ENCODE results near the gene FADS1. TPM values are rescaled to one million over a fixed set of nuclear protein-coding genes. Genes with fewer than 3 reads are reported as not detected.

FADS1 gene
- total RNA-seq, 1 experiment from 2014 or later: 116 TPM

GRCh38 chr11:61840371-61840770, 23.6 kb upstream of the FADS1 start:
- ChIA-PET CTCF (no interaction called here), POLR2A (no interaction called here)
- Histone ChIP-seq H3K4me1 (no peaks in the 10 kb centered on the region), H3K27me3 (replicated peaks; ENCODE audit: control insufficient read depth, insufficient read depth, low read length) (no peaks in the 10 kb centered on the region), H3K4me3 (ENCODE audit: low read depth, low read length) (no peak overlapping the region), H3K9me3 (no peaks in the 10 kb centered on the region), H3K36me3 (ENCODE audit: control insufficient read depth, insufficient read depth, low read length) (peaks cover 2% of the 10 kb centered on the region; the same call in 1 of the 2 replicates)
- no peaks in the 10 kb centered on the region for H3K9me3 Mint-ChIP-seq (ENCODE audit: unreplicated experiment)
- peaks cover 11% of the 10 kb centered on the region for H3K36me3 Mint-ChIP-seq (ENCODE audit: insufficient read depth, unreplicated experiment)
- intact Hi-C loops (cut with micrococcal nuclease; ENCODE audit: unreplicated experiment): no loop called here
- no peak overlapping the region for H3K27ac Mint-ChIP-seq (ENCODE audit: unreplicated experiment)
- no peak for TF ChIP-seq CTCF (IDR thresholded peaks at IDR 0.05; ENCODE audit: insufficient read depth in 1 of 2, low read depth in 1 of 2, low read length in 1 of 2, severe bottlenecking in 1 of 2, unreplicated experiment in 1 of 2)
- no peak for DNase-seq
- no peaks in the 10 kb centered on the region for H3K4me1 Mint-ChIP-seq (ENCODE audit: low read depth, unreplicated experiment)
- no peak overlapping the region for H3K4me3 Mint-ChIP-seq (ENCODE audit: unreplicated experiment)
- no TSS peak for BruUV-seq (replicated peaks)
- no peaks in the 10 kb centered on the region for H3K27me3 Mint-ChIP-seq (ENCODE audit: insufficient read depth, unreplicated experiment)

GRCh38 chr11:61839742-61840141, 22.9 kb upstream of the FADS1 start:
- Histone ChIP-seq H3K4me3 (ENCODE audit: low read depth, low read length) (no peak overlapping the region), H3K9me3 (no peaks in the 10 kb centered on the region), H3K36me3 (ENCODE audit: control insufficient read depth, insufficient read depth, low read length) (peaks cover 2% of the 10 kb centered on the region; the same call in 1 of the 2 replicates), H3K4me1 (no peaks in the 10 kb centered on the region), H3K27me3 (replicated peaks; ENCODE audit: control insufficient read depth, insufficient read depth, low read length) (no peaks in the 10 kb centered on the region)
- intact Hi-C loops (cut with micrococcal nuclease; ENCODE audit: unreplicated experiment): no loop called here
- H3K9me3 Mint-ChIP-seq (ENCODE audit: unreplicated experiment): no peaks in the 10 kb centered on the region
- H3K4me3 Mint-ChIP-seq (ENCODE audit: unreplicated experiment): no peak overlapping the region
- no peaks in the 10 kb centered on the region for H3K27me3 Mint-ChIP-seq (ENCODE audit: insufficient read depth, unreplicated experiment)
- peaks cover 11% of the 10 kb centered on the region for H3K36me3 Mint-ChIP-seq (ENCODE audit: insufficient read depth, unreplicated experiment)
- no peak for TF ChIP-seq CTCF (IDR thresholded peaks at IDR 0.05; ENCODE audit: insufficient read depth in 1 of 2, low read depth in 1 of 2, low read length in 1 of 2, severe bottlenecking in 1 of 2, unreplicated experiment in 1 of 2)
- POLR2A ChIA-PET: no interaction called here
- no peak overlapping the region for H3K27ac Mint-ChIP-seq (ENCODE audit: unreplicated experiment)
- no TSS peak for BruUV-seq (replicated peaks)
- no peak for DNase-seq
- H3K4me1 Mint-ChIP-seq (ENCODE audit: low read depth, unreplicated experiment): no peaks in the 10 kb centered on the region
- CTCF ChIA-PET: no interaction called here

GRCh38 chr11:61838921-61839320, 22.1 kb upstream of the FADS1 start:
- Histone ChIP-seq H3K4me3 (ENCODE audit: low read depth, low read length) (no peak overlapping the region), H3K4me1 (no peaks in the 10 kb centered on the region), H3K9me3 (no peaks in the 10 kb centered on the region), H3K27me3 (replicated peaks; ENCODE audit: control insufficient read depth, insufficient read depth, low read length) (no peaks in the 10 kb centered on the region), H3K36me3 (ENCODE audit: control insufficient read depth, insufficient read depth, low read length) (peaks cover 2% of the 10 kb centered on the region; the same call in 1 of the 2 replicates)
- Mint-ChIP-seq H3K4me1 (ENCODE audit: low read depth, unreplicated experiment) (no peaks in the 10 kb centered on the region), H3K27ac (ENCODE audit: unreplicated experiment) (no peak overlapping the region), H3K4me3 (ENCODE audit: unreplicated experiment) (no peak overlapping the region), H3K36me3 (ENCODE audit: insufficient read depth, unreplicated experiment) (peaks cover 11% of the 10 kb centered on the region), H3K27me3 (ENCODE audit: insufficient read depth, unreplicated experiment) (no peaks in the 10 kb centered on the region), H3K9me3 (ENCODE audit: unreplicated experiment) (no peaks in the 10 kb centered on the region)
- POLR2A ChIA-PET: no interaction called here
- no TSS peak for BruUV-seq (replicated peaks)
- TF ChIP-seq CTCF (IDR thresholded peaks at IDR 0.05; ENCODE audit: insufficient read depth in 1 of 2, low read depth in 1 of 2, low read length in 1 of 2, severe bottlenecking in 1 of 2, unreplicated experiment in 1 of 2): no peak
- DNase-seq: no peak
- CTCF ChIA-PET: no interaction called here
- intact Hi-C loops (cut with micrococcal nuclease; ENCODE audit: unreplicated experiment): no loop called here

Measured in Caco-2 (cell line).